OCI-M1 (cell line): Measurements from ENCODE around the gene NFKBIA.
"Not testable (repeated sequence)": the region's sequence is repeated elsewhere in the genome, so short reads cannot be mapped to it uniquely, and the experiment has no call there.

Experiments used
- DNase-seq: peaks from one replicate; lab custom pipeline; 2025; lab: John Stamatoyannopoulos, UW

The NFKBIA gene

GRCh38 chr14:35368139-35368460 is 36.4 kb downstream of the NFKBIA start:
- DNase-seq: no peak

GRCh38 chr14:35367056-35367372 is 37.5 kb downstream of the NFKBIA start:
- no peak for DNase-seq

- no peak for DNase-seq
Observed at GRCh38 chr14:35366521-35366976, 38.0 kb downstream of the NFKBIA start.

- DNase-seq: no peak
Observed at GRCh38 chr14:35366056-35366451, 38.5 kb downstream of the NFKBIA start.

- peak; percentile 85 for DNase-seq
Observed at GRCh38 chr14:35365130-35366055, 39.2 kb downstream of the NFKBIA start.

- no peak for DNase-seq
Observed at GRCh38 chr14:35362911-35363374, 41.6 kb downstream of the NFKBIA start.

GRCh38 chr14:35362450-35362849 is 42.1 kb downstream of the NFKBIA start:
- no peak for DNase-seq

- DNase-seq: no peak
Observed at GRCh38 chr14:35361141-35361480, 43.4 kb downstream of the NFKBIA start.

GRCh38 chr14:35359655-35360054 is 44.9 kb downstream of the NFKBIA start:
- peak; percentile 29 for DNase-seq

GRCh38 chr14:35355981-35356841 is 48.3 kb downstream of the NFKBIA start:
- peak; percentile 45 for DNase-seq

GRCh38 chr14:35355235-35355634 is 49.3 kb downstream of the NFKBIA start:
- not testable (repeated sequence) for DNase-seq

GRCh38 chr14:35353409-35354172 is 51.0 kb downstream of the NFKBIA start:
- DNase-seq: no peak

- no peak for DNase-seq
Observed at GRCh38 chr14:35352274-35353233, 52.0 kb downstream of the NFKBIA start.

- no peak for DNase-seq
Observed at GRCh38 chr14:35351897-35352273, 52.7 kb downstream of the NFKBIA start.
